Bronchial epithelial cell (primary cell): ENCODE measurements around the gene DNM3. TPM values are rescaled to one million over a fixed set of nuclear protein-coding genes. Genes with fewer than 3 reads are reported as not detected.

ENCODE experiments used
- DNase-seq: peaks from one replicate; pipeline ENCODE4 v3.0.0-alpha.2; 2010; ENCODE audit warnings: low read depth
- FAIRE-seq: peaks from 2 replicates; lab custom pipeline; 2011; peaks lifted over from hg19 to GRCh38; lab: Jason Lieb, UNC
- H3K27me3 ChIP-seq: 2 replicates; pipeline ENCODE4 v1.5.1; 2011; ENCODE audit warnings: low read length; ENCODE audit not compliant: control insufficient read depth, insufficient read depth
- H3K36me3 ChIP-seq: 2 replicates; pipeline ENCODE4 v1.5.1; 2011; ENCODE audit warnings: low read length; ENCODE audit not compliant: control insufficient read depth, insufficient read depth
- H3K4me3 ChIP-seq: 2 replicates; pipeline ENCODE4 v1.5.1; 2011; ENCODE audit warnings: mild to moderate bottlenecking, low read depth, low read length, control low read depth
- CTCF ChIP-seq: IDR thresholded peaks from 2 replicates; pipeline ENCODE4 v1.5.1; 2011; ENCODE audit warnings: mild to moderate bottlenecking, moderate library complexity, low read length, control low read depth, inconsistent platforms; ENCODE audit not compliant: insufficient read depth, severe bottlenecking
- total RNA-seq: library from RNA; depleted of rRNA; stranded (reverse); fragments of >200 nt; gene quantifications from 2 replicates; pipeline ENCODE4 v1.2.1, GENCODE V29; 2014

Gene DNM3
- total RNA-seq, 1 donor from 2014 or later: 1.3 TPM

- no peaks in the 10 kb centered on the region for H3K36me3 ChIP-seq
- no peak for DNase-seq
- no peak for TF ChIP-seq CTCF
- H3K27me3 ChIP-seq: no peaks in the 10 kb centered on the region
- no peak for FAIRE-seq
- H3K4me3 ChIP-seq: no peak overlapping the region
Measured at GRCh38 chr1:172397633-172398032, 556.3 kb downstream of the DNM3 start.

DNA sequence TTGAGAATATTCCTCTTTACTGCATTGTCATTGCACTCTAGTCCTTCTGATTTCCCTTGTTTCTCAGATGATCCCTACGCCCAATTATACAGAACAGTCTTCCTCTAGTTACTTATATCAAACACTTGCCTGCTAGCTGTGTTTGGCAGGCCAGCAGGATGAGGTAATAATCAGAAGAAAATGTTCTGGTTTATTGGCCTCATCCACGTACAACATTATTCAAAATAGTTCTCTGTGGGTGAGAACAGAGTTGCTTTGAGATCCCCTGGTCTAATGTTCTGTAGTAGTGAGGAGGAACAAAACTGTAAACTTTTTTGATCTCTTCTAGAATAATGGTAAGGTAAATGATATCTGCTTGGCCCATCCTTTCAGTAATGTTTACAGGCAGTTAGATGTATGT lies 556.9 kb downstream of the DNM3 start:
- no peak for DNase-seq
- Histone ChIP-seq H3K36me3 (no peaks in the 10 kb centered on the region), H3K27me3 (no peaks in the 10 kb centered on the region), H3K4me3 (no peak overlapping the region)
- TF ChIP-seq CTCF: no peak
- FAIRE-seq: no peak

GRCh38 chr1:172398970-172399755 lies 557.9 kb downstream of the DNM3 start:
- DNase-seq: peak; percentile 80
- no peak for FAIRE-seq
- no peaks in the 10 kb centered on the region for H3K27me3 ChIP-seq
- no peaks in the 10 kb centered on the region for H3K36me3 ChIP-seq
- TF ChIP-seq CTCF: peak; percentile 40
- no peak overlapping the region for H3K4me3 ChIP-seq

DNA sequence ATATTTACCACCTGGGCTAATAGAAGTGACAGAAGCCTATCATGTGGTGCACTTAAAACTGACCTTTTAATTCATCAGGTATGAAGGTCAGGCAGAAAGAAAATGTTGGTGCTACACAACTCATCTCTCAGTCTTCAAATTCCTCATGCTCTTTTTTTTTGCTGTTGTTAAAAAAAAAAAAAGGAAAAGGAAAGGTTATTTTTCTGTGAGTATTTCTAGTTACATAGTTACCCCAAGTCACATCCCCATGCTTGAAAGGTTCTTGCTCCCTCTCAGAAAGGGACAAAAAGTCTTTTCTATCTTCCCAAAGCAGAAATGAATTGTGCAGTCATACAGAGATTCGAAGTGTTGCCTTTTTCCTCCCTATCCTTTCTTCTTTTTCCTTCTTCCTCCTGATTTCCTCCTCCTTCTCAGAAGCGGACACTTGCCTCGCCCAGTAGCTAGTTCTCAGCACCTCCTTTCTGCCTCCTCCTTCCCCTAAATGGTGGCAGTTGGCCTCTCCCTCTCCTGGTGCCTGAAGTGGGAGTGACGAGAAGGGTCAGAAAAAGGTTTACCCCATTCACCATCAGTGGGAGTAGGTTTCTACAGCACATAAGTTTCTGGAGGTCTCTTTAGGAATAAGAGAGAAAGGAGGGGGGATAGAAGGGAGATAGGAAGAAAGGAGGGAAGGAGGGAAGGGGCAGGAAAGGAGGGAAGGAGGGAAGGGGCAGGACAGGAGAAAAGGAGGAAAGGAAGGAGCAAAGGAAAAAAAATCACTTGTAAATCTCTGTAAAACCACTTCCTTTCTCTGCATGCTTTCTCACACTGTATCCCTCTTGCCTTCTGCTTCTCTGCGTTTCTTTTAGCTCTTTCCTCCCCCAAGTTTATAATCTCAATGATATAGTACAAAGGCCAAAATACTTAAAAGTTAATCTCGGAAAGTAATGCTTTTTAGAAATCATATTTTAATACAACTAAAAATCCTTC lies 558.7 kb downstream of the DNM3 start:
- no peak for FAIRE-seq
- H3K36me3 ChIP-seq: no peaks in the 10 kb centered on the region

GRCh38 chr1:172400722-172401105 lies 559.4 kb downstream of the DNM3 start:
- Histone ChIP-seq H3K36me3 (no peaks in the 10 kb centered on the region), H3K4me3 (no peak overlapping the region), H3K27me3 (no peaks in the 10 kb centered on the region)
- no peak for DNase-seq
- no peak for TF ChIP-seq CTCF
- no peak for FAIRE-seq

More for the DNA sequence above, 558.7 kb downstream of the DNM3 start:
- TF ChIP-seq CTCF: no peak
- no peaks in the 10 kb centered on the region for H3K27me3 ChIP-seq
- no peak for DNase-seq
- no peak overlapping the region for H3K4me3 ChIP-seq
